NCI-H187 (cell line): ENCODE results near the gene P2RX1.
"Not testable (repeated sequence)": the region's sequence is repeated elsewhere in the genome, so short reads cannot be mapped to it uniquely, and the experiment has no call there.

Source experiments
- DNase-seq, 2 experiments: peaks; one replicate each; lab custom pipeline; 2025; lab: John Stamatoyannopoulos, UW

P2RX1 gene

DNA sequence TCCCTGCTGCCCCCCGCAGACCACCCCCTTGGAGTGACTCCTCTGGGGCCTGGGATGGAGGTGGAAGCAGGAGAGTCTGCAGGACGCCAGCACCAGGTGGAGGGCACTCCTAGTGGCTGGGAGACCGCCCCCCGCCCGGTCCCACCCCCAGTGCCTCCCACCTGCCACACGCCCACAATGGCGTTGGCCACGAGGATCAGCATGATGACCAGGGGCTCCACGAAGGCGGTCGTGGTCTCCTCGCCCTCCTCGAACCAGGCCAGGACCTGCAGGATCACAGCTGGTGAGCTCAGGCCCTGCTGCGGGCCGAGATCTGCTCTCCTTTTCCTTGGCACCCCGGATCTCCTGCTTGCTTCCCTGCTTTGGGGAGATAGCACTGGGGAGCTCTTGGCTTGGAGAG lies 35.2 kb upstream of the P2RX1 start:
- no peak for DNase-seq

DNA sequence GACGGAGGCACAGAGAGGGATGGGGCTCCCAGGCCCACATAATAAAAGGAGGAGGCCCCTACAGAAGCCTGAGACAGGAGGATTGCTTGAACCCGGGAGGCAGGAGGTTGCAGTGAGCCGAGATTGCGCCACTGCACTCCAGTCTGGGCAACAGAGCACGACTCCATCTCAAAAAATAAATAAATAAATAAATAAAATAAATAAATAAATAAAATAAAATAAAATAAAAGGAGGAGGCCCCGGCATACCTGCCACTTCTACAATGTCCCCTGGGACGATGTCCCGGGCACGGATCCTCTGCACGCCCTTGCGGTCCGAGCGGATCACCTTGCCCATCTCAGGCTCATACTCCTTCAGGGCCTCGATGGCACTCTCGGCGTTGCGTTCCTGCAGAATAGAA lies 34.7 kb upstream of the P2RX1 start:
- DNase-seq = no peak

DNA sequence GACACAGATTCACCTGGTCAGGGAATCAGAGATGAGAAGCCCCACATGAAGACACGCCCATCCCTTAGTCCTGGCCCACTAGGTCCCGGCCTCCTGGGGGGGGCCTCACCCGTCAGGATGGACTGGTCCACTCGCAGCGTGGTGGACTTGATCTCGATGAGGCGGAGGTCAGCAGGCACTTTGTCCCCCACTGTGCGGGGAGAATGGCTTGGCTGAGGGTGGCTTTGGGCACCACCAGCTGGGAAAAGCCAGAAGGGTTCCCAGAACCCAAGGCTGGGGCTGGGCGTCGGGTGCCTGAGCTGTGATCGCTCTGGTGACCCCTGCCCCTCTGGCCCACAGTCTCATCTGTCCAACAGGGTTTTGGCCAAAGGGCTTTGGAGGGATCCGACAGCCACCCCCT lies 34.3 kb upstream of the P2RX1 start:
- no peak for DNase-seq

DNA sequence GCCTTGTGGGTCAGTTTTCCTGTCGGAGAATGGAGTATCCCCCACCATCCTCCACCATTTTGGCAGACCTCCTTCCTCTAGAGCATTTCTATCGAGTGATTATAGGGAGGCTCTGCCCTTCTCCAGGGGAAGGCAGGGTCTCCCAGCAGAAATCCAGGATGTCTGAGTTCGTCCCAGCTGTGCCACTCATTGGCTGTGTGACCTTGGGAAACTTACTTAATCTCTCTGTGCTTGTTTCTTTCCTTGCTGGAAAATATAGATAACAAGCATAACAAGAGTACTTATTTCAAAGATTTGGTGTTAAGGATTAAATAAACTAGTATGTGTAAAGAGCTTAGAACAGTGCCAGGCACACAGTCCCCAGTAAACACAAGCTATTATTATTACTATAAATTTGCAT lies 33.2 kb upstream of the P2RX1 start:
- DNase-seq = no peak

DNA sequence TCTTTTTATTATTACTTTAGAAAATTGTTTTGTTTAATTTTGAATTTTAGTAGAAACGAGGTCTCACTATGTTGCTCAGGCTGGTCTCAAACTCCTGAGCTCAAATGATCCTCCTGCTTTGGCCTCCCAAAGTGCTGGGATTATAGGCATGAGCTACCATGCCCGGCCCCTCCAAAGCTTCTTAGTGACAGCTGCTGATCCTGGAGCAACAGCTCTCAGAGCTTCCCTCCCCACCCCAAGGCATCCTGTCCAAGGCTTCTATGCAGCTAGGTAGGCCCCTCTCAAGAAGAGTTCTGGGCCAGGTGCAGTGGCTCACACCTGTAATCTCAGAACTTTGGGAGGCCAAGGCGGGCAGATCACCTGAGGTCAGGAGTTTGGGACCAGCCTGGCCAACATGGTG lies 32.3 kb upstream of the P2RX1 start:
- DNase-seq = not testable (repeated sequence)

DNA sequence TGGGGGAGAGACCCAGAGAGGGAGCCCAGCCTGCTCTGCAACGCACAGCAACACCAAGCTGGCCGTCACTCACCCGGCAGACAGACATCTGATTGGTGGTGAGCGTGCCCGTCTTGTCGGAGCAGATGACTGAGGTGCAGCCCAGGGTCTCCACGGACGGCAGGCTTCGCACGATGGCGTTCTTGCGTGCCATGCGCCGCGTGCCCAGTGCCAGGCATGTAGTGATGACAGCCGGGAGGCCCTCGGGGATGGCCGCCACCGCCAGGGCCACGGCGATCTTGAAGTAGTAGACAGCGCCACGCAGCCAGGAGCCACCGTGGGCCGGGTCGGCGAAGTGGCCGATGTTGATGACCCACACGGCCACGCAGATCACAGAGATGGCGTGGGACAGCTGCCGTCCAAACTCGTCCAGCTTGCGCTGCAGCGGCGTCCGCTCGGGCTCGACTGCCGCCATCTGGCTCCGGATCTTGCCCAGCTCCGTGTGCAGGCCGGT lies 31.1 kb upstream of the P2RX1 start:
- no peak for DNase-seq

DNA sequence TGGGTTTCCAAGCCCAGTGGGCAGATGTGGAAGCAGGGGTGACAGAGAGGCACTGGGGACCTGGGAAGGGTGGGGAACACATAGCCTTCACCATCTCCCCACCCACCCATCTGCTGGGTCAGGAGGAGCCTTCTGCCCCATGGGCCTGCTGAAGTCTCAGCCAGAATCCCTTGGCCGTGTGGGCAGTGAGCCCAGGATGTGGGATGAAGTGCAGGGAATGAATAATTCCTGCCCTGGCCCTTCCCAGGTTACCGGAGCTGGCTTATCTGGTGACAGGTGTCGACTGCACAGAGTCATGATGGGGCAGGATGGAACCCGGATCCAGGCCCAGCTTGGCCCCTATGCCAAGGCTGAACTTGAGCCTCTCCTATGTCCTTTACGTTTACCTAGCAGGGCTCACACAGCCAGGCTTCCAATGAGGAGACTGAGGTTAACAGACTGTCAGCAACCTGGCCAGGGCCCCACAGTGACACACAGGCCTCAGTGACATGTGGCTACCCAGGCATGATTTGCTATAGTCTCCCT lies 30.5 kb upstream of the P2RX1 start:
- no peak for DNase-seq

DNA sequence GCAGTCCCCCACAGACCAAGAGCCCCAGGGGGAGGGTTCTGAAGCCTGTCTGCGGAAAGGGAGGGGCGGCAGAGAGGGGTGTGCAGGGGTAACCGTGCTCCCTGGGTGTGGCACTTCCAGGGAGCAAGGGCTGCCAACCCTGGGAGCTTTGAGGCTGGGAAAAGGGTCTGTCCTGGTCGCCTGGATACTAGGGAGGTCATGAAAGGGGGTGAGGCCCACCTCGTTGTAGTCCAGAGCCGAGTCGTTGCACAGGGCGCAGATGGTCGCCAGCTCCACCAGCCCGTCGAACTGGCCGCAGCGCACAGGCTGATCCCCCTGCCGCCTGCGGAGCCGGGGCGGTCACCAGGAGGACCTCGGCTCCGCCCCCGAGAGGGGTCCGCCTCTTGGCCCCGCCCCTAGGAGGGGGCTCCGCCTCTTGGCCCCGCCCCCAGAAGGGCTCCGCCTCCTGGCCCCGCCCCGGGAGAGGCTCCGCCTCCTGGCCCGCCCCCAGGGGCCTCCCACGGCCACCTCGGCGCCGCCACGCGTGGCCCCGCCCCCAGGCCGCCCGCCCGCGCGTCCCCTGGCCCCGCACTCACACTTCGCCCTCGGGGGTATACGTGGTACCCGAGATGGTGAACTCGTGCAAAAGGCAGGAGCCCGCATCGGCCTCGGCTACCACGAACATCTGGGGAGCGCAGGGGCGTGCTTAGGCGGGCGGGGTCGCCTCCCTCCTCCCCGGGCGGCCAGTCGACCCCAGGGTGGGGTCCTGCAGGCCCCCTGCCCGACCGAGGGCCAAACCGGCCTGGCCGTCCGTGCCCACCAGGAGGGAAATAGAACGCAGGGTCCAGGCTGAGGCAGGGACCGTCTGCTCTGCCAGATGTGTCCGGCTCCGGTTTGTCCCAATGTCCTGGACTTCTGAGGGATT lies 28.5 kb upstream of the P2RX1 start:
- no peak for DNase-seq

DNA sequence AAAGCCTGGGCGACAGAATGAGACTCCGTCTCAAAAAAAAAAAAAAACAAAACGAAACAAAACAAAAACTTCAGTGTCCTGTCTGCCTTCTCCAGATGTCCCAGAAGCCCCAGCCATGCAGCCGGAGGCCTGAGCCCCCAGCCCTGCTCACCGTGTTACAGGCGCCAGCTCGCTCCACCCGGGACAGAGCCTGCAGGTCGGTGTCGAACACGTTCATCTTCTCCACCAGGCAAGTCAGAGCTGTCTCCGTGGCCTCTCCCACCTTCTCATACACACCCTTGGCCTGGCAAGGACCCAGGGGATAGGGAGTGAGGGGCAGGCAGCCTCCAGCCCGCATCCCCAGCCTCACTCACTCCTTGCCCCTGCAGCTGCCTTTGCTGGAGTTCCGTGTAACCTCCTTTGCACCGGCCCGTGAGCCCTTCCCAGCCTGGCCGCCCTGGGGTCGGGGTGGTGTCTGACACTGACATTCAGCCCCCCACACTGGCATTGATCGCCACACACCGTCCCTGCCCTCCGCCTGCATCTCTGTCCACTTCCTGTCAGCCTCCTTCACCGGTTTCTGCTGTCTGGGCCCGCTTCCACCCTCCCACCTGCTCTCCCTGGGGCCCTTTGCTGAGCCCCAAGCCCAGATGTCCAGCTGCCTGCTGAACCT lies 27.1 kb upstream of the P2RX1 start:
- DNase-seq = no peak

DNA sequence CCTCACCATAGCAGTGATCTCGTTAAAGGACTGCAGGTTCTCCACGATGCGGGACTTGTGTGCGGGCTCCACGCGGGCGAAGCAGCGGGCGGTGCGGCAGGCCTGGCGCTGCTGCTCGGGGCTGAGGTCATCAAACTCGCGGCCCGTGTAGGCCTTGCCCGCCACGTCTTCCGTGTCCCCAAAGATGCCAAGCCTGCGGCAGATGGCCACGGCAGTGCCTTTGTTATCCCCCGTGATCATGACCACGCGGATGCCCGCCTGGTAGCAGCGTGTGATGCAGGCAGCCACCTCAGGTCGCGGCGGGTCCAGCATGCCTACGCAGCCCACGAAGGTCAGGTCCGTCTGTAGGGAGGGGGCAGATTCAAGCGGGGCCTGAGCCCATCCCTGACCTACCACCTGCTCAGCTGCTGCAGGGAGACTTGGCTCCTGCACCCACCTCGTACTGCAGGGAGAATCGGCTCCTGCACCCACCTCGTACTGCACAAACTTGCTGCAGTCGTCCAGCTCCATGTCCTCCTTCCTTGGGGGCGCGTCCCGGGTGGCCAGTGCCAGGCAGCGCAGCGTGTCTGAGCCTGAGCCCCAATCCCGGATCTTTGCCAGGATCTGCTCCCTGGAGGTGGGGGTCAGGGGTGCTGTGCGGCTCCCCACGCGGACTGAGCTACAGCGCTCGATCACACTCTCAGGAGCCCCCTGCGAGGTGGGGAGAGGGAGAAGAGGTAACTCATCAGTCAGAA lies 24.9 kb upstream of the P2RX1 start:
- no peak for DNase-seq

DNA sequence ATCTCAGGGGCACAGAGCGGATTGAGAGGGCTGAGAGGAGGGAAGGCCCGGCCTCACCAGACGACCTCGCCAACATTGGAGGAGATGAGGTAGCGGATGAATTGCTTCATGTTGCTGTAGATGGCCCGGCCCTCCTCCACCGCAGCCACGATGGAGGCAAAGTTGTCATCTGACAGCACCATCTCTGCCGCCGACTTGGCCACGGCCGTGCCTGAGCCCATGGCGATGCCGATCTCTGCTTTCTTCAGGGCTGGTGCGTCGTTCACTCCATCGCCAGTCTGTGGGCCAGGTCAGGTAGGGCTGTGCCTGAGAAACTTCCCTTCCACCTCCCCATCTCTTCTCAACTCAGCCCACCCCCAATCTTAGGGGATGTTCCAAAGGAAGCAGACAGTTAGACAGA lies 21.1 kb upstream of the P2RX1 start:
- no peak for DNase-seq

DNA sequence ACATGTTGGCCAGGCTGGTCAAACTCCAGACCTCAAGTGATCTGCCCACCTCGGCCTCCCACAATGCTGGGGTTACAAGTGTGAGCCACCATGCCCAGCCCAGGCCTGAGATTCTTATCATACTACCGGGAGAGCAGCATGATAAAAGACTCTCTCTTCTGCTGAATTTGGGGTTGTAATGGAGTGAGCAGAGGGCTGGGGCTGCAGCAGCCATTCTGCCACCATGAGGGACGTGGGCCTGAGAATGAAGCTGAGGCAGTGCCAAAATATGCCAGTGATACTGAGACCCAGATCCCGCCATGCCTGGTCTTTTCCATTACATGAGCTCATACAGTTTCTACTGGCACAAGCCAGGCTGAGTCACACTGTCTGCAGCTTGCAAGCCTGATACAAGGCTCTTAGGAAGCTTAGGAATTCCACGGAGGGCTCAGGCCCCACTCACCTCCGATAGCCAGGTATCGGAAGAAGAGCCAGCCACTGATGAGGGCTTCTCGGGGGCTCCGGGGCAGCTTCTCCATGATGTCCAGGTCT lies 19.6 kb upstream of the P2RX1 start:
- no peak for DNase-seq

DNA sequence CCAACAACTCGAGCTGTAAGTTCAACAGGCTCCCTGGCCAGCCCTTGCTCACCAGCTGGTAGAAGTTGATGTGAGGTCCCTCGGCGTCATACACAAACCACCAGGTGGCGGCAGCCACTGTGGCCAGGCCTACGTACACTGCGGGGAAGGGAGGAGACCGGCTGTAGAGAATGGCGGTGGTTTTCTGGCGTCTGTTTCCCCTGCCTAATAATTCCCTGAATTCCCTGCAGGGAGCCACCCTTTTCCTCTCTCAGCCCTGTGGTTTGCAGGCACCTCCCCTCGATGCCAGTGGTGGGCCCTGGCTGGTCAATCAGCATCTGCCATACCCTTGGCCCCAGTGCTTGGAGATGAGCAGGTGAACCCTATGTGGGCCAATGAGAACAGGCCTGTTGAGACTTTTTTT lies 18.9 kb upstream of the P2RX1 start:
- DNase-seq = no peak

DNA sequence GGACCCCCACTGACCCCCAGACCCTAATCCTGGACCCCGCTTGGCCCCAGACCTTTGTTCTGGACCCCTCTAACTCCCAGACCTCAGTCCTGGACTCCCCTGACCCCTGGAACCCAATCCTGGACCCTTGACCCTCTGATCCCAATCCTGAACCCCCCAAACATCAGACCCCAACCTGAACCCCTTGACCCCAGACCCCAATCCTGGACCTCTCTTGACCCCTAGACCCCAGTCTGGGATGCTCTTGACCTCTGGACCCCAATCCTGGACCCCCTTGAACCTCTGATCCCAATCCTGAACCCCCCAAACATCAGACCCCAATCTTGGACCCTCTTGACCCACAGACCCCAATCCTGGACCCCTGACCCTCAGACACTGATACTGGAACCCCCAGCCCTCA lies 13.5 kb upstream of the P2RX1 start:
- DNase-seq = no peak

DNA sequence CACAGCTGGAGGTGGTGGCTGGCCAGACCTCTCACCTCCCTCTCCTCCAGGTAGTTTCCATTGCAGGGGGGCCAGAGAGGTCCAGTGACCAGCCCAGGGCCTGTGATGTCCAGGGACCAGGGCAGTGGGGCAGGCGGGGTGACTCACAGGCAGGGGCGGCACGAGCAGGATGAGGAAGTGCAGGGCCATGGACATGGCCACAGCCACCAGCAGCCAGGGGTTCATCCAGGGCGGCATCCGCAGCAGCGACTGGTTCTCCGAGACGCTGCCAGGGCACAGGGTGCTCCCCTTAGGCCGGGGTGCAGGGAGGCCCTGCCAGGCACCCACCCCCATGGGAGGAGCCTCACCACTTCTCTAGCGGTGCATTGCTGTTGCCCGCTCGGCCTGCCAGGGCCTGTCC lies 12.9 kb upstream of the P2RX1 start:
- DNase-seq = no peak

DNA sequence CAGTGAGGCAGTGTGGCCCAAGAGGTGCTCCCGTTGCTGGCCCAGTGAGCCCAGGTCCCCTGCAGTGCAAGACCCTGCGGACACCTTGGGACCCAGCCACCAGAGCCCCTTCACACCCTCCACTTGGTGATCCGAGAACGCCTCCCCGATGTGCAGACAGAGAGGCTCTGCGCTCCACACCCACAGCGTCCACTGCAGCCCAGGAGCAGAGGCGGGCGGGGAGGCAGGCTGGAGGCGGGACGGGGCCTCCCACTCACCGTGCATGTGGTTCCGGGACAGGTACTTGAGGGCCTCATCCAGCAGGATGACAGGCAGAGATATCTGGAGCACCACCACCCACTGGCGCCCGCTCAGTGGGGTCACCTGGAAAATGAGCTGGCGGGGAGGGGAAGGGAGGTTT lies 12.1 kb upstream of the P2RX1 start:
- DNase-seq = no peak

DNA sequence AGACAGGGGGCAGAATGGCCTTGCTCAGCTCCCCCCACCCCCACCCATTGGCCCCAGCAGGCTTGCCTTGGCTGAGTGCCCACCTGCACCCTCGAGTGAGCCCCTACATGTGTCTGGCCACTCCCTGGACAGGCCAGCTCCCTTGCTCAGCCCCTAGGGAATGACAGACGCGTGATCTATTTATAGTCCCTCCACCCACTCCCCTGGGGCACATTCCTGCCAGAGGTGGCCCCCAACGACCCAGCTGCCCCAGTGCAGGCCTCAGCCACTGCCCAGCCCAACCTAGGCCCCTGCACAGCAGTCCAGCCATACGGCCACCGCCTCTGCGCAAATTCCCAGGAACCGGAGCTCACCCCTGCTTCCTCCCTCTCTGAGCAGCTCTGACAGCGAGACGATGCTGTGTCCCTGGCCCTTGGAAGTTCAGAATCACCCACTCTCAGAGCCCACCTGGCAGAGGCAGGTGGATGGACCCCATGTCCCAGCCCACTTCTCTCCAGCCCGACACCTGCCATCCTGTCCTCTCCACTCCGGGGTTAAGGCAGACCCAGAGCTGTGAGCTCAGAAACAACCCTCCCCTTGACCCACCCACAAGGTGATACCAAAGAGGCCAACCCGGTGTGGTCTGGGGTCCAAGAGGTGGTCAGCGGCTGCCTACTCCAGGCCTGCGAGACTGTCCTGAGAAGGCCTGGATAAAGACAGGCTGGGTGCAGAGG lies 11.5 kb upstream of the P2RX1 start:
- no peak for DNase-seq

DNA sequence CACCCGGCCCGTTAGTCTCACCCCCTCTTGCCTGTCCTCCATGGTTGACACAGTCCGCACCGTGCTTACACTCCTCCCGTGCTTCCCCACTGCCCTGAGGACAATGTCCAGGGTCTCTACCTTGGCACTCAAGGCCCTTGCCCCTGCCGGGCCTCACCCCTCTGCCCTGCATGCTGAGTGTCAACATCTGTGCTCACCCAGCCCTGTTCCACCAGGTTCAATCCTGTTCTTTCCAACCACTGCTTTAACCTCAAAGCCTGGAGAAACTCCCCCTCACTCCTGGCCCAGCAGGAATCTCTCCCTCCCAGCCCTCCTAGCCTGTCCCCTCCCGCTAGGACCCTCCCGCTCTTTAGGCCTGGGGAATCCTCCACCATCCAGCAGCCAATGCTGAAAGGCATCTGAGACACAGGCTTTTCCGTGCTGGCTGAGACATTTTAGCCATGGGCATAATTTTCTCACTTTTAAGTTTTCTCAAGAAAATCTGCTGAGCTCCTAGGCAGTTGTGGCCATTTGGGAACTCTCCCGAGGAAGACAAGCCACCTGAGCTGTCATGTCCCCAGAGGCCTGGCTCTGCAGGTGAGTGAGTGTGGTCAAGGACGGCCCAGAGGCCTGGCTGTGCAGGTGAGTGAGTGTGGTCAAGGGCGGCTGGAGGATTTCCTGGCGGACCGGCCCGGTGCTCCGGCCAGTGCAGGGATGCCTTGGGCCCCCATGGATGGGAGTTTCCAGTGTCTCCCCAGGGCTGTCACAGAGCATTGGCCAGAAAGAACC lies 10.8 kb upstream of the P2RX1 start:
- no peak for DNase-seq

DNA sequence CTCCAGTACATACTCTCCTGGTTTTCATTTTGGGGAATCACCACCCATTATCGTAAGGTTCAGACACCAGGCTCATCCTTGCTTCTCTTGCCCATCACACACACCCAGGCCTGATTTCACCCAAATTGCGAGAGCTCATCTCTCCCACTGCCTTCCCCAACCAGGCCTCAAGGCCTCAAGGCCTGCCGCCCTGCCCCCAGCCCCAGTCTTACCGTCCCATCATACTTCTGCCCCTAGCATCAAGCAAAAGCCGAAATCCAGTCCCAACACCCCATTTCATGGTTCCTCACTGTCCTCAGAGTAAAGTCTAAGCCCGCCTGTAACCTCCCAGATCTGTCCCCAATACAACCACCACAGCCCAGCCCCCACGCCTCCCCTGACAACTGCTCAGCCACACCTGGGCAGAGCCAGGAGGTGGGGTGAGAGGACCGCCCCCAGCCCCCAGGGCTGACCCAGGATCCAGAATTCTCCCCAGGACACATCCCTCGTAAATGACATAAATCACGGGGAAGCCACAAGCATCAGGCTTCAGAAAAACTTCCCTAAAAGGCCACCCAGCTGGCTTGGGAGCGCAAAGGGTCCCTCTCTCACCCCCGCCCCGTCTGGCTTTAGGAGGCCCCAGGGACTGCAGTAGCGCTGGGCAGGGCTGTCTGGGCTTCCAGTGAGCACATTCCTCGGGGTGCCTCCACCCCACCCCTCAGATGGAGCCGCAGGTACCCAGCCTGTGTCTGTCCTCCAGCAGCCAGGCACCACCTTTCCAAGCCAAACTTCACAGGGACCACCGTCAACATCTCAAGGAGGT lies 9.6 kb upstream of the P2RX1 start:
- no peak for DNase-seq
